ENCODE data around the gene SMIM35. TPM values are rescaled to one million over a fixed set of nuclear protein-coding genes. Genes with fewer than 3 reads are reported as not detected.

Gene SMIM35
- total RNA-seq, 1 experiment from 2014 or later, result not detected

GRCh38 chr11:118056806-118057205 is 30.0 kb downstream of the SMIM35 start (continued):
- no peak for TF ChIP-seq FOXK1 (CRISPR knock-in tag; IDR thresholded peaks at IDR 0.05)
- no peak for TF ChIP-seq SMAD4 (CRISPR knock-in tag; IDR thresholded peaks at IDR 0.05)
- TF ChIP-seq ZNF423 (CRISPR knock-in tag; IDR thresholded peaks at IDR 0.05), result no peak
- no peak for TF ChIP-seq E2F1 (CRISPR knock-in tag; IDR thresholded peaks at IDR 0.05)
- no peak for TF ChIP-seq MYBL2 (CRISPR knock-in tag; IDR thresholded peaks at IDR 0.05)
- no peak for TF ChIP-seq ATF6 (CRISPR knock-in tag; IDR thresholded peaks at IDR 0.05)
- no peak for TF ChIP-seq ZNF232 (CRISPR knock-in tag; IDR thresholded peaks at IDR 0.05)
- no peak for TF ChIP-seq ETV6 (CRISPR knock-in tag; IDR thresholded peaks at IDR 0.05)

- CTCF ChIA-PET, result interaction anchor here (2.9 kb wide), 1 partner anchor 109 kb away, joined by 10 read pairs; no protein-coding TSS in a partner anchor
- no peak for ATAC-seq
- H3K9me3 Mint-ChIP-seq, result no peaks in the 10 kb centered on the region
- no peak overlapping the region for H3K4me3 Mint-ChIP-seq
- no peak overlapping the region for H3K27ac Mint-ChIP-seq
- H3K36me3 Mint-ChIP-seq, result no peaks in the 10 kb centered on the region
- no peak for TF ChIP-seq MXD4 (CRISPR knock-in tag; IDR thresholded peaks at IDR 0.05; ENCODE audit: borderline replicate concordance)
- TF ChIP-seq MYBL2 (CRISPR knock-in tag; IDR thresholded peaks at IDR 0.05), result no peak
- TF ChIP-seq NR2C2 (CRISPR knock-in tag; IDR thresholded peaks at IDR 0.05), result no peak
- TF ChIP-seq ZNF121 (CRISPR knock-in tag; IDR thresholded peaks at IDR 0.05), result no peak
- no peak for DNase-seq (ENCODE audit: low spot score)
- no peaks in the 10 kb centered on the region; the same call in 1 of the 2 replicates for H3K27me3 Mint-ChIP-seq (ENCODE audit: low read depth)
- POLR2A ChIA-PET, result no interaction called here
- H3K4me1 Mint-ChIP-seq, result no peaks in the 10 kb centered on the region; the same call in none of the 2 replicates
These were observed 30.8 kb downstream of the SMIM35 start for GRCh38 chr11:118055966-118056365.

GRCh38 chr11:118054712-118055640 is 31.8 kb downstream of the SMIM35 start:
- no peaks in the 10 kb centered on the region for H3K9me3 Mint-ChIP-seq
- no peak overlapping the region for H3K4me3 Mint-ChIP-seq
- DNase-seq (ENCODE audit: low spot score) (no peak), ATAC-seq (no peak)
- H3K36me3 Mint-ChIP-seq, result no peaks in the 10 kb centered on the region
- H3K27ac Mint-ChIP-seq, result no peak overlapping the region
- TF ChIP-seq TP53 (CRISPR knock-in tag; IDR thresholded peaks at IDR 0.05), result no peak
- no peak for TF ChIP-seq PREB (CRISPR knock-in tag; IDR thresholded peaks at IDR 0.05; ENCODE audit: borderline replicate concordance)
- no peak for TF ChIP-seq JAZF1 (CRISPR knock-in tag; IDR thresholded peaks at IDR 0.05)
- no peak for TF ChIP-seq USF2 (CRISPR knock-in tag; IDR thresholded peaks at IDR 0.05)
- no peak for TF ChIP-seq EMX1 (CRISPR knock-in tag; IDR thresholded peaks at IDR 0.05)
- no peak for TF ChIP-seq ETV6 (CRISPR knock-in tag; IDR thresholded peaks at IDR 0.05)
- no peak for TF ChIP-seq ZNF263 (CRISPR knock-in tag; IDR thresholded peaks at IDR 0.05; ENCODE audit: low read depth)
- TF ChIP-seq GRHL2 (CRISPR knock-in tag; IDR thresholded peaks at IDR 0.05; ENCODE audit: insufficient replicate concordance, severe bottlenecking), result no peak
- no peak for TF ChIP-seq ZNF121 (CRISPR knock-in tag; IDR thresholded peaks at IDR 0.05)
- TF ChIP-seq TEAD4 (CRISPR knock-in tag; IDR thresholded peaks at IDR 0.05), result no peak
- TF ChIP-seq NR1H2 (CRISPR knock-in tag; IDR thresholded peaks at IDR 0.05), result no peak
- TF ChIP-seq ZNF416 (CRISPR knock-in tag; IDR thresholded peaks at IDR 0.05), result no peak
- TF ChIP-seq ZNF423 (CRISPR knock-in tag; IDR thresholded peaks at IDR 0.05), result no peak
- no peak for TF ChIP-seq NFE2L1 (CRISPR knock-in tag; IDR thresholded peaks at IDR 0.05)
- TF ChIP-seq FOXP4 (CRISPR knock-in tag; IDR thresholded peaks at IDR 0.05), result no peak
- no peaks in the 10 kb centered on the region; the same call in 1 of the 2 replicates for H3K27me3 Mint-ChIP-seq (ENCODE audit: low read depth)
- H3K4me1 Mint-ChIP-seq, result no peaks in the 10 kb centered on the region; the same call in none of the 2 replicates
- ChIA-PET POLR2A (interaction anchor here (0.7 kb wide), 1 partner anchor 194 kb away, joined by 3 read pairs; no protein-coding TSS in a partner anchor), CTCF (interaction anchor here (0.9 to 2.9 kb wide), 10 partner anchors 16 to 248 kb away, joined by 3 to 26 read pairs (median 7); no protein-coding TSS in a partner anchor)
